Left cardiac atrium (tissue), 4 donors: ENCODE results near the gene SLA2. TPM values are rescaled to one million over a fixed set of nuclear protein-coding genes. Genes with fewer than 3 reads are reported as not detected.

Experiments used
- ATAC-seq, 2 donors: fragments of 200-7000 bp; cut with Tn5 transposase; one replicate each; pipeline ENCODE4 v1.9.1; 2020; ENCODE audit warnings: mild to moderate bottlenecking in 2 of 2, moderate library complexity in 2 of 2
- DNase-seq: peaks from one replicate; pipeline ENCODE4 v3.0.0-alpha.2; 2020
- intact Hi-C, 2 donors: fragments of 100-400 bp; cut with DNase I; formaldehyde crosslinking; loops; one replicate each; pipeline versions ENCODE4 v1.14.1 to v1.15.1; 2022 to 2023
- total RNA-seq, 2 donors: library from RNA; stranded (reverse); fragmentation: NEBNext Ultra II Directional; extraction: Animal tissue kit (Norgen Biotek cat#: 25700); gene quantifications; one replicate each; pipeline ENCODE4 v1.2.1, GENCODE V29; 2021
- donor health status: DM: no; HTN: yes; CAD: no.
- donor health status: DM: no; HTN: yes; CAD: no; lungs with severe emphysema.
- donor health status: DM: yes; HTN: yes; CAD: no.
- donor health status: Dilated cardiomyopathy.

SLA2 gene
- total RNA-seq, 2 donors from 2014 or later = 0.37 to 0.56 TPM

DNA sequence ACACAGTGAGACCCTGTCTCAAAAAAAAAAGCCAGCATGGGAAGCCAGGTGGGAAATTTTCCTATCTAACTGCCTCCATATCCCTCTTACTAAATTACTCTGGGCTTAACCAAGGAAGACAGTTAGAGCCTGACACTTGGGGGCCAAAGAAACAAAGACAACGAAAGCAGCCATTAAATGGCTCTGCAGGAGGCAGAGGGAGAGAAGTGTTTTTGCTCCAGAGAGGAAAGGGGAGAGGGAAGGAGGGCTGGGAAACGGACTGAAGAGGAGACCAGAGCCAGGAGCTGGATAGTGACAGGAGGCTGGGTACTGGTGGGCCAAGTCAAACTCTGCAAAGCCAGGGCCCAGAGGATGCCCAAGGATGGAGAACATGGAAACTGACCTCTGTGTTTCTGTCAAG, 83.3 kb downstream of the SLA2 start:
- DNase-seq (no peak), ATAC-seq (no peak)
- intact Hi-C loops = no loop called here

Other genes with a start within 250 kb of the SLA2 start
- 1,000 to 10,000 TPM; 1,946 to 2,055 TPM for gene MYL9, start 104.7 kb downstream of the SLA2 start, total RNA-seq
- gene TGIF2, start 72.6 kb downstream of the SLA2 start, total RNA-seq = 1 to 10 TPM; 6.4 to 8.8 TPM
- 10 to 100 TPM; 61.6 to 64.2 TPM for gene RAB5IF, start 40.4 kb downstream of the SLA2 start, total RNA-seq
- 10 to 100 TPM; 25.8 to 32.7 TPM for gene NDRG3, start 99.9 kb upstream of the SLA2 start, total RNA-seq
- gene DSN1, start 127.6 kb upstream of the SLA2 start, total RNA-seq = 1 to 10 TPM; 5.0 to 6.7 TPM
- gene TLDC2, start 229.9 kb upstream of the SLA2 start, total RNA-seq = under 1 TPM in 1 of 2 donors, not detected in 1; 0.18 TPM